ENCODE measurements around the gene MRI1.
"Not testable (repeated sequence)": the region's sequence is repeated elsewhere in the genome, so short reads cannot be mapped to it uniquely, and the experiment has no call there.

MRI1 gene

GRCh38 chr19:13762635-13763235, 1.6 kb upstream of the MRI1 start:
- DNase-seq = no peak

- DNase-seq = no peak
Measured at GRCh38 chr19:13763265-13763664, 1.1 kb upstream of the MRI1 start.

GRCh38 chr19:13764821-13765394, 586 bp downstream of the MRI1 start:
- DNase-seq = peak; percentile 50

GRCh38 chr19:13765395-13766094, 1.2 kb downstream of the MRI1 start:
- no peak for DNase-seq

- no peak for DNase-seq
Measured at GRCh38 chr19:13766095-13766481, 1.8 kb downstream of the MRI1 start.

- DNase-seq = no peak
Measured at GRCh38 chr19:13768510-13768909, 4.2 kb downstream of the MRI1 start.

GRCh38 chr19:13770013-13770635, 5.8 kb downstream of the MRI1 start:
- DNase-seq = no peak

GRCh38 chr19:13774217-13775191, 10.2 kb downstream of the MRI1 start, which contains the start of gene C19orf53:
Gene C19orf53, plus strand, starts transcription at chr19:13774456. Its CDS starts 22 bp downstream, at chr19:13774478.
- DNase-seq = peak; percentile 87

GRCh38 chr19:13778398-13778797, 14.1 kb downstream of the MRI1 start:
- no peak for DNase-seq

- no peak for DNase-seq
Measured at GRCh38 chr19:13778847-13779246, 14.5 kb downstream of the MRI1 start.

GRCh38 chr19:13779794-13780193, 15.5 kb downstream of the MRI1 start:
- not testable (repeated sequence) for DNase-seq

- no peak for DNase-seq
Measured at GRCh38 chr19:13781547-13781946, 17.2 kb downstream of the MRI1 start.

- no peak for DNase-seq
Measured at GRCh38 chr19:13782537-13782936, 18.2 kb downstream of the MRI1 start.

- no peak for DNase-seq
Measured at GRCh38 chr19:13783565-13784500, 19.5 kb downstream of the MRI1 start.

- peak; percentile 73 for DNase-seq
Measured at GRCh38 chr19:13784731-13785452, 20.6 kb downstream of the MRI1 start.

- no peak for DNase-seq
Measured at GRCh38 chr19:13788991-13789390, 24.7 kb downstream of the MRI1 start.

GRCh38 chr19:13790354-13790753, 26.0 kb downstream of the MRI1 start:
- DNase-seq = no peak

- DNase-seq = not testable (repeated sequence)
Measured at GRCh38 chr19:13793317-13793716, 29.0 kb downstream of the MRI1 start.

GRCh38 chr19:13794398-13794756, 30.1 kb downstream of the MRI1 start:
- DNase-seq = no peak

GRCh38 chr19:13794757-13795589, 30.7 kb downstream of the MRI1 start, which contains the start of gene ZSWIM4:
Gene ZSWIM4, plus strand, starts transcription at chr19:13795443. Its CDS starts 206 bp downstream, at chr19:13795649.
- DNase-seq = peak; percentile 93
